ENCODE measurements around the gene FUT6.
A peak's percentile ranks its signal among the peaks of the same experiment; 100 is the strongest.

The FUT6 gene

DNA sequence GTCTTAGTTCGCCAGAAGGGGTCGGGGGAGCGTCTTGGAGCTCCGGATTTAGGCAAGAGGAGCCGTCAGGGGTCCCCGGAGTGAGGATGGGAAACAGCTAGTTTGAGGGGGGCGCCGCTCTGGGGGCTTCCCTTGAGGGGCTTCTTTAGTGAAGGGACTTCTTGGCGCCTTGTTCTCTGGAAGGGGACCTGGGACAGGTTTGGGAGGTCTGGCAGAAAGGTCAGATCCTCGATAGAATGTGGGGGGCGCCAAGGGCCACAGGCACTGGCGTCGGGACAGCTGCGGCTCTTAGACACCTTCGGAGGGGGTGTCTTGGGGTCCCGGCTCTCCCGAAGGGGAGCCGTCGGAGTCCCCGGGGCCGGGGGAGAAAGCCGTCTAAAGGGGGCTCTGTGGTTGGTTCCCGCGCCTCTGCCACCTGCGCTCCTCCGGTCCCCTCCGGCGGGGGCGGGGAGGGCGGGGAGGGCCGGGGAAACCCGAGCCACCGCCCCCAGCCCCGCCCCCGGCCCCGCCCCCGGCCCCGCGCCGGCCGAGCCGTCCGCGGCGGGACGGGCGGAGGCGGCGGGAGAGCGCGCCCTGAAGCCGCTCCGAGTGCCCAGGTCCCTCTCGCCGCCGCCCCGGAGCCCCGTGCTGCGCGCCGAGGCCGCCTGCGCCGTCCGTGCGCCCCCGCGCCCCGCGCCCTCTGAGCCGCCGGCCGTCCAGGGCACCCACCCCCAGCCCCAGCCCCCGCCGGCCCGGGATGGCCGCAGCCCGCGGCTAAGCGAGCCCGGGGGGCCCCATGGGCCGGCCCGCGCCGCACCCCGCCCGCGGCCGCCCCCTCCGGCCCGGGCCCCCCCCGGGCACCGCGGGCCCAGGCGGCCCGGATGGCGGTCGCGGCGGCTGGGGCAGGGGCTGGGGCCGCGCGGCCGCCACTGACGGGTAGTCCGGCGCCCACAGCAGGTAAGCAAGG is 34.7 kb downstream of the FUT6 start, which contains the start of gene NRTN:
TSS of gene NRTN (plus strand) at position 552 of the 946 bp plus-strand sequence. CDS start 19,099 bp downstream, outside the sequence.
- DNase-seq: no peak

- DNase-seq: peak; percentile 15
Observed at GRCh38 chr19:5803752-5804515, 35.6 kb downstream of the FUT6 start.

DNA sequence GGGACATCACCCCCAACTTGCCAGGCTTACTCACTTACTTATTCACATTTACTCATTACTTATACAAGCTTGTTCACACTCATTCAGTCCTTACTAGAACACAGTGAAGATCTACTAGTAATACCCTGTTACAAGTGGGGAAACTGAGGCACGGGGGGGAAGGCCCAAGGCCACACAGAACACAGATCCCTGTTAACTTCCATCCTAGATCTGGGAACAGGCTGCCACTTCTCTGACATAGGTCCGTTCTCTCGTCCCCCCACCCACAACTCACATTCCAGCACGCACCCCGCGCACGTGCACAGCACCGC is 36.1 kb downstream of the FUT6 start:
- no peak for DNase-seq

DNA sequence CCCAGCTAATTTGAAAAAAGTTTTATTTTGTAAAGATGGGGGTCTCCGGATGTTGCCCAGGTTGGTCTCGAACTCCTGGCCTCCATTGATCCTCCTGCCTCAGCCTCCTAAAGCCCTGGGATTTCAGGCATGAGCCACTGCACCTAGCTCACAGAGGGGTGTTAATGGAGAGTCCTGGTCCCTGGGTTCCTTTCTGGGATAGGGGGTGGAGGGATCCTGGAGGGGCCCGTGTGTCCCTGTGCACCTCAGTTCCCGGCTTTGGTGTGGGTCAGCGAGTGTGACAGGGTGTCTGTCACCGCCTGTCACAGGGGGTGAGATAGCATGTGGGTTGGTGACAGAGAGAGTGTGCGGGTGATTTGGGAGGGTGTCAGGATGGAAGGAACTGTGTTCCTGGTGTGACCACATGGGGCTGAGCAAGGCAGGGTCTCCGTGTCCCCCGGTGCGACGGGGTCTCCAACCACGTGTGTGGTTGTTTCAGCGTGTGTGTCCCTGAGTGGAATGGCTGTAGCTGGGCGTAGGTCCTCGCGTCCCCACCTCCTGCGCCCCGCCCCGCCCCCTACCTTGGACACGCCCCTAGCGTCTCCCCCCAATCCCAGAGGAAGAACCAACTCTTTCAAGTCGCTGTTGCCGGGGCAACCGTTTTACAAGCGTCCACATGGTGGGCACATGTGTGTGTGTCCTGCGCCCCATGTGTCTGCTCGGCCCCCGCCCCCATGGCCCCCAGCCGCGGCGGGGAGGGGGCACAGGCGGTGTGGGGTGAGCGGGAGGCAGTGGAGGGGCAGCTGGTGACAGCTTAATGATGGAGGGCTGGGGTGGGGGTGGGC is 37.5 kb downstream of the FUT6 start:
- DNase-seq: no peak

GRCh38 chr19:5800361-5801270 is 38.9 kb downstream of the FUT6 start:
- DNase-seq: no peak

GRCh38 chr19:5799247-5800241 is 40.0 kb downstream of the FUT6 start:
- no peak for DNase-seq

DNA sequence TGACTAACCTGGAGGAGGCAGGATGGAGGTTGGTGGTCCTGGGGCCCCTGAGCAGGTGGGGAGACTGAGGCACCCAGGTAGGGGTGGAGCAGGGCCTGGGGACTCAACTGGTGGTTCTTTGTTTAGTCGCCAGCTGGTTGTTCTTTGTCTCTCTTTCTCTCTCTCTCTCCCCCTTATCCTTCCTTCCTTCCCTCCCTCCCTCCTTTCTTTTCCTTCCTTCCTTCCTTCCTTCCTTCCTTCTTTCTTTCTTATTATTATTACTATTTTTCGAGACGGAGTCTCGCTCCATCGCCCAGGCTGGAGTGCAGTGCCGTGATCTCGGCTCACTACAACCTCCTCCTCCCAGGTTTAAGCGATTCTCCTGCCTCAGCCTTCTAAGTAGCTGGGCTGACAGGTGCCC is 41.3 kb downstream of the FUT6 start:
- no peak for DNase-seq

- DNase-seq: no peak
Observed at GRCh38 chr19:5795382-5795919, 44.1 kb downstream of the FUT6 start.

DNA sequence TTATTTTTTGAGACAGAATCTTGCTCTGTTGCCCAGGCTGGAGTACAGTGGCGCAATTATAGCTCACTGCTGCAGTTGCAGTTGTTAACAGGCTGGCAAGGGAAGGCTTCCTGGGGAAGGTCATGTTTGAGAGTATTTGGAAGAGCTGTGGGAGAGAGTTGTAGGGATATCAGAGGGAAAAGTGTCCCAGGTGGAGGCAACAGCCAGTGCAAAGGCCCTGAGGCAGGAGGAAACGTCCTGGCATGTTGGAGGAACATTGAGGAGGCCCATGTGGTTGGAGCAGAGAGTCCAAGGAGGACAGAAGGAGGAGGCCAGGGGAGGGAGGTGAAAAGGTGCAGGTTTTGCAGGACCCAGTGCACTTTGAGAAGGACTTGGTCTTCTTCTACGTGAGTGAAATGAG is 46.3 kb downstream of the FUT6 start:
- DNase-seq: no peak

DNA sequence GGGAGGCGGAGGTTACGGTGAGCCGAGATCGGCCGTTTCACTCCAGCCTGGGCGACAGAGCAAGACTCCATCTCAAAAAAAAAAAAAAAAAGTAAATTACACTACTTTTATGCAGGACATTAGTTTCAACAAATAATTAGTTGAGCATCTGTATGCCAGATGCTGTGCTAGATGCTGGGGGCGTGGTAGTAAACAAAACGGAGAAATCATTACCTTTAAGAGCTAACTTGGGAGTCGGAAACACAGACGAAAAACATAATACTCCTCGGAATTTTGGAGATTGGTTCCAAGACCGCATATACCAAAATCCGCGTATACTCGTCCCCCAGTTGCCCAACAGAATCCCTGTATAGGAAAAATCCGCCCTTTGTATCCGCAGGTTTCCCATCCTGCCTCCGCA is 47.3 kb downstream of the FUT6 start:
- DNase-seq: no peak

DNA sequence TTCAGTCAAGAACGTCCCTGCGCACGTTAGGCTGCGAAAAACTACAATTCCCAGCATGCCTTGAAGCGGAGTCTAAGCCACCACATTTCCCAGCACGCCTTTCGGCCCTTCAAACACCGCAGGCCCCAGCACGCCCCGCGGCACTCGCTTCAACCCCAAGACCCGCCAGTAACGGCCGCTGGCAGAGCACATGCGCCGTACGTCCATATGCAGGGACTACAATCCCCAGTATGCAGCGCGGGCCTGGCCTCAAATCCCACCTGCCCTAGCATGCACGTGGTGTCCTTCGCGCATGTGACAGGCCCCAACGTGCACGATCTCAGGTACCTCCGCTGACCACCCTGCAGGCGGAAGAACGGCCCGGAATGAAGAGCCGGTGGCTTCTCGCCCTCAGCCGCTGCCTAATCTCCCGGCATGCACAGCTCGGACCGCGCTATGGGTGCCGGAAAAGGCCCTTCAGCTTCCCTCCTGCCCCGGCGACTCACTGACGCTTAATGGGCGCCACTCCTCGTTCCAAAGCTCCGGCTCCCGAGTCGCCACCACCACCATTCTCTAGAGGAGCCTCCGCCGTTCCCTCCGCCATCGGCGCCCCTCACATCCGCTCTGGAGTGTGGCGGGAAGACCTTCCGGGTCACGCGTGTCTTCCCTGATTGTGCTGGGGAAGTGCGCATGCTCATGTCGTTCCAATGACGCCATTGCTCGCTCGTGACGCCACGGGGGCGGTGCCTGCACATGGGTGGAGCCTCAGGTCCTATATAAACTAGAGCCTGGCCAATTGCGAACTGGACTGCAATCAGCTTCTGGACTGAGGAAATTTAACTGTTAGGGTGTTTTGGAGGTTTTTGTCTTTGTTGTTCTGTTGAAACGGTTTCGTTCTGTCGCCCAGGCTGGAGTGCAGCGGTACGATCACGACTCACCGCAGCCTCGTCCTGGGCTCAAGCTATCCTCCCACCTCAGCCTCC is 48.7 kb downstream of the FUT6 start, which contains the start of gene DUS3L:
TSS of gene DUS3L (minus strand) at position 605 of the 962 bp plus-strand sequence. CDS start at position 583, 22 bp downstream.
- peak; percentile 73 for DNase-seq

- DNase-seq: no peak
Observed at GRCh38 chr19:5789886-5790558, 49.5 kb downstream of the FUT6 start.

- no peak for DNase-seq
Observed at GRCh38 chr19:5789351-5789761, 50.1 kb downstream of the FUT6 start.

GRCh38 chr19:5788422-5788821 is 51.1 kb downstream of the FUT6 start:
- DNase-seq: no peak

GRCh38 chr19:5787409-5788182 is 51.9 kb downstream of the FUT6 start:
- DNase-seq: no peak

- DNase-seq: no peak
Observed at GRCh38 chr19:5786593-5787408, 52.7 kb downstream of the FUT6 start.

GRCh38 chr19:5785423-5785822 is 54.1 kb downstream of the FUT6 start:
- DNase-seq: no peak

All from SIG-M5 (cell line).